Epithelial cell of prostate (primary cell): ENCODE measurements around the gene SH3BGRL3.
A peak's percentile ranks its signal among the peaks of the same experiment; 100 is the strongest.
"Not testable (repeated sequence)": the region's sequence is repeated elsewhere in the genome, so short reads cannot be mapped to it uniquely, and the experiment has no call there.

Experiments used
- DNase-seq: peaks from one replicate; pipeline ENCODE4 v3.0.0-alpha.2; 2011; ENCODE audit warnings: low read depth, low spot score
- H3K27ac ChIP-seq: fragments of 450-650 bp; 2 replicates; pipeline ENCODE4 v1.5.1; 2017; ENCODE audit warnings: mild to moderate bottlenecking

The SH3BGRL3 gene

GRCh38 chr1:26307966-26308899 lies 28.3 kb downstream of the SH3BGRL3 start:
- not testable (repeated sequence) for DNase-seq, H3K27ac ChIP-seq

GRCh38 chr1:26314501-26314900 lies 34.6 kb downstream of the SH3BGRL3 start:
- DNase-seq: no peak
- H3K27ac ChIP-seq: no peak overlapping the region

GRCh38 chr1:26315874-26316850 lies 36.3 kb downstream of the SH3BGRL3 start:
- no peak overlapping the region for H3K27ac ChIP-seq
- DNase-seq: no peak

GRCh38 chr1:26317146-26317545 lies 37.3 kb downstream of the SH3BGRL3 start:
- DNase-seq: no peak
- H3K27ac ChIP-seq: no peak overlapping the region

GRCh38 chr1:26317612-26318337 lies 37.9 kb downstream of the SH3BGRL3 start, which contains the start of gene CD52:
CD52 (plus strand) TSS chr1:26317958; CDS start chr1:26318018, 60 bp downstream.
- no peak within 1 kb of the TSS for H3K27ac ChIP-seq
- no peak for DNase-seq

GRCh38 chr1:26318338-26319064 lies 38.6 kb downstream of the SH3BGRL3 start:
- no peak overlapping the region for H3K27ac ChIP-seq
- DNase-seq: no peak

- DNase-seq: no peak
- no peak overlapping the region for H3K27ac ChIP-seq
These were observed 41.0 kb downstream of the SH3BGRL3 start for GRCh38 chr1:26320896-26321295.

GRCh38 chr1:26321315-26322041 lies 41.6 kb downstream of the SH3BGRL3 start:
- H3K27ac ChIP-seq: no peak overlapping the region

GRCh38 chr1:26322042-26322331 lies 42.1 kb downstream of the SH3BGRL3 start:
- DNase-seq: no peak
- no peak overlapping the region for H3K27ac ChIP-seq

More at GRCh38 chr1:26321315-26322041, 41.6 kb downstream of the SH3BGRL3 start:
- no peak for DNase-seq

GRCh38 chr1:26323382-26323781 lies 43.5 kb downstream of the SH3BGRL3 start:
- no peak overlapping the region for H3K27ac ChIP-seq
- no peak for DNase-seq

GRCh38 chr1:26324550-26324949 lies 44.7 kb downstream of the SH3BGRL3 start:
- DNase-seq: no peak
- H3K27ac ChIP-seq: no peak overlapping the region

GRCh38 chr1:26327956-26328362 lies 48.1 kb downstream of the SH3BGRL3 start:
- peak overlapping the region; percentile 51 for H3K27ac ChIP-seq
- no peak for DNase-seq

- DNase-seq: no peak
- H3K27ac ChIP-seq: peak overlapping the region; percentile 51
These were observed 48.7 kb downstream of the SH3BGRL3 start for GRCh38 chr1:26328597-26328996.

GRCh38 chr1:26329380-26329779 lies 49.5 kb downstream of the SH3BGRL3 start:
- DNase-seq: not testable (repeated sequence)
- peak overlapping the region; percentile 51 for H3K27ac ChIP-seq

- peak overlapping the region; percentile 51 for H3K27ac ChIP-seq
- no peak for DNase-seq
These were observed 50.4 kb downstream of the SH3BGRL3 start for GRCh38 chr1:26330276-26330675.
